Osteocyte (in vitro differentiated cells): Measurements from ENCODE around the gene ARID2. TPM values are rescaled to one million over a fixed set of nuclear protein-coding genes. Genes with fewer than 3 reads are reported as not detected.

ENCODE experiments used
- DNase-seq: peaks from one replicate; pipeline ENCODE4 v3.0.0; 2021; ENCODE audit warnings: mixed read lengths; ENCODE audit not compliant: unreplicated experiment; ENCODE audit errors: extremely low spot score
- H3K27ac Mint-ChIP-seq: one replicate; pipeline ENCODE4 v1.8.0; 2021; ENCODE audit warnings: mild to moderate bottlenecking, mixed read lengths; ENCODE audit not compliant: unreplicated experiment
- H3K27me3 Mint-ChIP-seq: one replicate; pipeline ENCODE4 v1.8.0; 2021; ENCODE audit warnings: mixed read lengths; ENCODE audit not compliant: unreplicated experiment
- H3K36me3 Mint-ChIP-seq: one replicate; pipeline ENCODE4 v1.8.0; 2021; ENCODE audit warnings: mixed read lengths; ENCODE audit not compliant: unreplicated experiment
- H3K4me1 Mint-ChIP-seq: one replicate; pipeline ENCODE4 v1.8.0; 2021; ENCODE audit warnings: mixed read lengths; ENCODE audit not compliant: unreplicated experiment
- H3K4me3 Mint-ChIP-seq: one replicate; pipeline ENCODE4 v1.8.0; 2021; ENCODE audit warnings: mild to moderate bottlenecking, moderate library complexity, mixed read lengths; ENCODE audit not compliant: unreplicated experiment
- H3K9me3 Mint-ChIP-seq: one replicate; pipeline ENCODE4 v1.8.0; 2021; ENCODE audit warnings: mixed read lengths; ENCODE audit not compliant: unreplicated experiment
- CTCF ChIP-seq: fragments of 200-600 bp; sonication (generic); IDR thresholded peaks from 2 replicates; pipeline ENCODE4 v1.5.0; 2021; ENCODE audit warnings: antibody characterized with exemption, mild to moderate bottlenecking, moderate library complexity
- total RNA-seq: library from RNA; stranded (reverse); gene quantifications from 2 replicates; pipeline ENCODE4 v1.2.1, GENCODE V29; 2021

ARID2 gene
- total RNA-seq, 1 donor from 2014 or later: 38.1 TPM

- DNase-seq: no peak
- no peak for TF ChIP-seq CTCF
- no peaks in the 10 kb centered on the region for H3K36me3 Mint-ChIP-seq
- H3K4me1 Mint-ChIP-seq: no peaks in the 10 kb centered on the region
- H3K4me3 Mint-ChIP-seq: no peak overlapping the region
- no peak overlapping the region for H3K27ac Mint-ChIP-seq
- H3K9me3 Mint-ChIP-seq: peaks cover 3% of the 10 kb centered on the region
- H3K27me3 Mint-ChIP-seq: peaks cover 7% of the 10 kb centered on the region
Measured at GRCh38 chr12:45697371-45697770, 32.1 kb upstream of the ARID2 start.

GRCh38 chr12:45701296-45701695 is 28.2 kb upstream of the ARID2 start:
- H3K4me1 Mint-ChIP-seq: peaks cover 4% of the 10 kb centered on the region

GRCh38 chr12:45703942-45704341 is 25.6 kb upstream of the ARID2 start:
- Mint-ChIP-seq H3K4me1 (peaks cover 4% of the 10 kb centered on the region), H3K4me3 (no peak overlapping the region), H3K27me3 (no peaks in the 10 kb centered on the region), H3K9me3 (peaks cover 3% of the 10 kb centered on the region), H3K36me3 (no peaks in the 10 kb centered on the region), H3K27ac (no peak overlapping the region)
- no peak for DNase-seq
- TF ChIP-seq CTCF: no peak

More at GRCh38 chr12:45701296-45701695, 28.2 kb upstream of the ARID2 start:
- H3K9me3 Mint-ChIP-seq: peaks cover 3% of the 10 kb centered on the region
- H3K36me3 Mint-ChIP-seq: no peaks in the 10 kb centered on the region
- H3K27me3 Mint-ChIP-seq: no peaks in the 10 kb centered on the region
- no peak for DNase-seq
- H3K27ac Mint-ChIP-seq: no peak overlapping the region
- H3K4me3 Mint-ChIP-seq: no peak overlapping the region
- TF ChIP-seq CTCF: no peak

- peaks cover 3% of the 10 kb centered on the region for H3K9me3 Mint-ChIP-seq
Measured at GRCh38 chr12:45704968-45705367, 24.5 kb upstream of the ARID2 start.

GRCh38 chr12:45705404-45705803 is 24.1 kb upstream of the ARID2 start:
- no peak for TF ChIP-seq CTCF
- H3K4me1 Mint-ChIP-seq: peaks cover 4% of the 10 kb centered on the region
- no peaks in the 10 kb centered on the region for H3K36me3 Mint-ChIP-seq
- H3K27me3 Mint-ChIP-seq: no peaks in the 10 kb centered on the region
- H3K9me3 Mint-ChIP-seq: peaks cover 3% of the 10 kb centered on the region
- no peak for DNase-seq
- no peak overlapping the region for H3K27ac Mint-ChIP-seq
- no peak overlapping the region for H3K4me3 Mint-ChIP-seq

More at GRCh38 chr12:45704968-45705367, 24.5 kb upstream of the ARID2 start:
- DNase-seq: no peak
- no peaks in the 10 kb centered on the region for H3K36me3 Mint-ChIP-seq
- H3K4me1 Mint-ChIP-seq: peaks cover 4% of the 10 kb centered on the region
- no peak overlapping the region for H3K27ac Mint-ChIP-seq
- H3K4me3 Mint-ChIP-seq: no peak overlapping the region
- no peak for TF ChIP-seq CTCF
- H3K27me3 Mint-ChIP-seq: no peaks in the 10 kb centered on the region
